ENCODE measurements around the gene SNRPB2. TPM values are rescaled to one million over a fixed set of nuclear protein-coding genes. Genes with fewer than 3 reads are reported as not detected.

SNRPB2 gene
- polyA plus RNA-seq, 1 donor (not counting 4 experiments of a cell fraction or from before 2014, with no cell fraction given), result 75.8 TPM

GRCh38 chr20:16689906-16690305, 39.9 kb upstream of the SNRPB2 start:
- Histone ChIP-seq H3K4me1 (ENCODE audit: control insufficient read depth, extremely low read depth, insufficient read depth, low read length) (no peaks in the 10 kb centered on the region), H3K27me3 (ENCODE audit: control insufficient read depth, extremely low read depth, insufficient read depth, low read length) (no peaks in the 10 kb centered on the region), H3K4me3 (ENCODE audit: control insufficient read depth in 2 of 3, extremely low read depth in 1 of 3, insufficient read depth in 2 of 3, low read depth in 1 of 3, low read length in 3 of 3) (no peak overlapping the region), H3K27ac (ENCODE audit: control insufficient read depth, insufficient read depth, low read length) (no peak overlapping the region), H3K9ac (ENCODE audit: control insufficient read depth, extremely low read depth, insufficient read depth, low read length) (no peak overlapping the region), H3K79me2 (ENCODE audit: control insufficient read depth, insufficient read depth, low read length) (no peaks in the 10 kb centered on the region), H3K4me2 (ENCODE audit: control insufficient read depth, extremely low read depth, insufficient read depth, low read depth, low read length) (no peak overlapping the region), H3K9me3 (ENCODE audit: control insufficient read depth, low read depth, low read length) (no peaks in the 10 kb centered on the region), H4K20me1 (ENCODE audit: control insufficient read depth, extremely low read depth, insufficient read depth, low read length) (no peaks in the 10 kb centered on the region), H3K9me1 (ENCODE audit: control insufficient read depth, extremely low read depth, insufficient read depth, low read length) (no peaks in the 10 kb centered on the region), H2AFZ (ENCODE audit: control insufficient read depth, low read length) (no peak overlapping the region), H3K36me3 (ENCODE audit: control insufficient read depth in 2 of 2, extremely low read depth in 1 of 2, insufficient read depth in 2 of 2, low read length in 2 of 2) (no peaks in the 10 kb centered on the region)
- TF ChIP-seq EZH2 (IDR thresholded peaks at IDR 0.05; ENCODE audit: low read length) (no peak), CTCF (optimal IDR thresholded peaks at IDR 0.05 in 1 of 3, IDR thresholded peaks at IDR 0.05 in 1 of 3, conservative IDR thresholded peaks at IDR 0.05 in 1 of 3; ENCODE audit: extremely low read depth in 1 of 3, insufficient read depth in 2 of 3, low read length in 3 of 3) (no peak)
- dilution Hi-C loops (cut with MboI; ENCODE audit: extremely low pct_ligation_motif_present, low sequenced_read_pairs), result no loop called here
- no peak for FAIRE-seq
- no peak for DNase-seq (ENCODE audit: low read depth, low spot score)

- no peaks in the 10 kb centered on the region for H3K9me3 ChIP-seq (ENCODE audit: control insufficient read depth, low read depth, low read length)
- H3K27me3 ChIP-seq (ENCODE audit: control insufficient read depth, extremely low read depth, insufficient read depth, low read length), result no peaks in the 10 kb centered on the region
- H4K20me1 ChIP-seq (ENCODE audit: control insufficient read depth, extremely low read depth, insufficient read depth, low read length), result no peaks in the 10 kb centered on the region
- no peak for TF ChIP-seq CTCF (optimal IDR thresholded peaks at IDR 0.05 in 1 of 3, IDR thresholded peaks at IDR 0.05 in 1 of 3, conservative IDR thresholded peaks at IDR 0.05 in 1 of 3; ENCODE audit: extremely low read depth in 1 of 3, insufficient read depth in 2 of 3, low read length in 3 of 3)
- no peak for TF ChIP-seq EZH2 (IDR thresholded peaks at IDR 0.05; ENCODE audit: low read length)
- dilution Hi-C loops (cut with MboI; ENCODE audit: extremely low pct_ligation_motif_present, low sequenced_read_pairs), result no loop called here
- DNase-seq (ENCODE audit: low read depth, low spot score), result no peak
- no peak overlapping the region for H3K4me3 ChIP-seq (ENCODE audit: control insufficient read depth in 2 of 3, extremely low read depth in 1 of 3, insufficient read depth in 2 of 3, low read depth in 1 of 3, low read length in 3 of 3)
- H3K4me2 ChIP-seq (ENCODE audit: control insufficient read depth, extremely low read depth, insufficient read depth, low read depth, low read length), result no peak overlapping the region
- no peak for FAIRE-seq
- H3K27ac ChIP-seq (ENCODE audit: control insufficient read depth, insufficient read depth, low read length), result no peak overlapping the region
- no peaks in the 10 kb centered on the region for H3K9me1 ChIP-seq (ENCODE audit: control insufficient read depth, extremely low read depth, insufficient read depth, low read length)
- H3K4me1 ChIP-seq (ENCODE audit: control insufficient read depth, extremely low read depth, insufficient read depth, low read length), result no peaks in the 10 kb centered on the region
- H2AFZ ChIP-seq (ENCODE audit: control insufficient read depth, low read length), result no peak overlapping the region
- H3K9ac ChIP-seq (ENCODE audit: control insufficient read depth, extremely low read depth, insufficient read depth, low read length), result no peak overlapping the region
- H3K79me2 ChIP-seq (ENCODE audit: control insufficient read depth, insufficient read depth, low read length), result no peaks in the 10 kb centered on the region
- H3K36me3 ChIP-seq (ENCODE audit: control insufficient read depth in 2 of 2, extremely low read depth in 1 of 2, insufficient read depth in 2 of 2, low read length in 2 of 2), result no peaks in the 10 kb centered on the region
Observed at GRCh38 chr20:16691381-16691780, 38.4 kb upstream of the SNRPB2 start.

Measured in keratinocyte (primary cell).